ENCODE measurements around the gene PPM1J.

The PPM1J gene

DNA sequence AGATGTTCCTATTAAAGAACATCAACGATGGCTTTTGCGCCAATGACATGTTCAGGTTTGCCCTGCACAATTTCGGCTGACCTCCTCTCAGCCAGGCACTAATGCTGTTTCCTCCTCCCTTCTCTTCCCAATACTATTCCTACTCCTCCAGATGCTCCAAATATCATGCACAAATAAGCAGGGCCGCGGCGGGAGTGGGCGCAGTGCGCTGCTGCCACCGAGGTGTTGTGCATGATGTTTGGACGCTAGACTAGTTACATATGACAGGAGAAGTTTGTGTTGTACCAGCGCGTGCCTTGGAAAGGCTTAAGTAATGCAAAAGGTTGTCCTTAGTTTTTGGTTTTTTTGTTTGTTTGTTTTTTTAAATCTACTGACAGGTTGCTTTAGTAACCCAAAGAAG is 33.3 kb upstream of the PPM1J start:
- DNase-seq (ENCODE audit: low read depth): no peak
- TF ChIP-seq MAX (IDR thresholded peaks at IDR 0.05; ENCODE audit: low read depth, low read length) (no peak), POLR2A (IDR thresholded peaks at IDR 0.05; ENCODE audit: extremely low read depth, insufficient read length) (no peak), MYC (IDR thresholded peaks at IDR 0.05; ENCODE audit: low read depth, low read length) (no peak)
- TF ChIP-seq, protein P1, sequence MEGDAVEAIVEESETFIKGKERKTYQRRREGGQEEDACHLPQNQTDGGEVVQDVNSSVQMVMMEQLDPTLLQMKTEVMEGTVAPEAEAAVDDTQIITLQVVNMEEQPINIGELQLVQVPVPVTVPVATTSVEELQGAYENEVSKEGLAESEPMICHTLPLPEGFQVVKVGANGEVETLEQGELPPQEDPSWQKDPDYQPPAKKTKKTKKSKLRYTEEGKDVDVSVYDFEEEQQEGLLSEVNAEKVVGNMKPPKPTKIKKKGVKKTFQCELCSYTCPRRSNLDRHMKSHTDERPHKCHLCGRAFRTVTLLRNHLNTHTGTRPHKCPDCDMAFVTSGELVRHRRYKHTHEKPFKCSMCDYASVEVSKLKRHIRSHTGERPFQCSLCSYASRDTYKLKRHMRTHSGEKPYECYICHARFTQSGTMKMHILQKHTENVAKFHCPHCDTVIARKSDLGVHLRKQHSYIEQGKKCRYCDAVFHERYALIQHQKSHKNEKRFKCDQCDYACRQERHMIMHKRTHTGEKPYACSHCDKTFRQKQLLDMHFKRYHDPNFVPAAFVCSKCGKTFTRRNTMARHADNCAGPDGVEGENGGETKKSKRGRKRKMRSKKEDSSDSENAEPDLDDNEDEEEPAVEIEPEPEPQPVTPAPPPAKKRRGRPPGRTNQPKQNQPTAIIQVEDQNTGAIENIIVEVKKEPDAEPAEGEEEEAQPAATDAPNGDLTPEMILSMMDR (IDR thresholded peaks at IDR 0.05; ENCODE audit: low read depth, low read length): no peak
- H3K4me3 ChIP-seq (ENCODE audit: low read depth, low read length): no peak overlapping the region

- TF ChIP-seq POLR2A (IDR thresholded peaks at IDR 0.05; ENCODE audit: extremely low read depth, insufficient read length) (no peak), MYC (IDR thresholded peaks at IDR 0.05; ENCODE audit: low read depth, low read length) (no peak), MAX (IDR thresholded peaks at IDR 0.05; ENCODE audit: low read depth, low read length) (no peak)
- TF ChIP-seq, protein P1 (IDR thresholded peaks at IDR 0.05; ENCODE audit: low read depth, low read length): no peak
- H3K4me3 ChIP-seq (ENCODE audit: low read depth, low read length): no peak overlapping the region
- no peak for DNase-seq (ENCODE audit: low read depth)
Observed at GRCh38 chr1:112744009-112744578, 29.0 kb upstream of the PPM1J start.

GRCh38 chr1:112743174-112744008 is 28.3 kb upstream of the PPM1J start:
- no peak for DNase-seq (ENCODE audit: low read depth)
- no peak overlapping the region for H3K4me3 ChIP-seq (ENCODE audit: low read depth, low read length)
- no peak for TF ChIP-seq MAX (IDR thresholded peaks at IDR 0.05; ENCODE audit: low read depth, low read length)
- TF ChIP-seq POLR2A (IDR thresholded peaks at IDR 0.05; ENCODE audit: extremely low read depth, insufficient read length): no peak
- TF ChIP-seq, protein P1 (IDR thresholded peaks at IDR 0.05; ENCODE audit: low read depth, low read length): no peak
- no peak for TF ChIP-seq MYC (IDR thresholded peaks at IDR 0.05; ENCODE audit: low read depth, low read length)

- no peak overlapping the region for H3K4me3 ChIP-seq (ENCODE audit: low read depth, low read length)
- DNase-seq (ENCODE audit: low read depth): no peak
- TF ChIP-seq POLR2A (IDR thresholded peaks at IDR 0.05; ENCODE audit: extremely low read depth, insufficient read length): no peak
- TF ChIP-seq MYC (IDR thresholded peaks at IDR 0.05; ENCODE audit: low read depth, low read length): no peak
- TF ChIP-seq MAX (IDR thresholded peaks at IDR 0.05; ENCODE audit: low read depth, low read length): no peak
- TF ChIP-seq, protein P1 (IDR thresholded peaks at IDR 0.05; ENCODE audit: low read depth, low read length): no peak
Observed at GRCh38 chr1:112737573-112737972, 22.4 kb upstream of the PPM1J start.

DNA sequence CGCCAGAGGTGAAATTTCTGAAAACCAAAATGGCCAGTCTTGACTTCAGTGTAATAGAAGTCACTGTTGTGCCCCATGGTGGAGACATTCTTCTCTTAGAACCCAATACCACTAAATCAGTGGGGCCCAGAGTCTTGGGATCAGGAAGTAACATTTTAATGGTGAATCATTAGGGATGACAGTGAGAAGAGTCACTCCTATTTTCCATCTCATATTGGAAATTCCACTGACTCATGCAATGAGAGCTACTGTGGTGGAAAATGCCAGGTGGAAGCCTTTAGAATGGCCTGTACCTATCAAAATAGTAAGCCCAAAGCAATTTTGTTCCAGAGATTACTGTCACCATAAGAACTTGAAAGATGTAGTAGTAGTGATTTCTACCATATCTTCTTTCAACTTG is 20.6 kb upstream of the PPM1J start:
- no peak overlapping the region for H3K4me3 ChIP-seq (ENCODE audit: low read depth, low read length)
- no peak for DNase-seq (ENCODE audit: low read depth)
- TF ChIP-seq, protein P1 (IDR thresholded peaks at IDR 0.05; ENCODE audit: low read depth, low read length): no peak
- TF ChIP-seq MYC (IDR thresholded peaks at IDR 0.05; ENCODE audit: low read depth, low read length) (no peak), POLR2A (IDR thresholded peaks at IDR 0.05; ENCODE audit: extremely low read depth, insufficient read length) (no peak), MAX (IDR thresholded peaks at IDR 0.05; ENCODE audit: low read depth, low read length) (no peak)

All from NB4 (cell line).